HepG2 (cell line): Measurements from ENCODE around the gene TMEM225B. TPM values are rescaled to one million over a fixed set of nuclear protein-coding genes. Genes with fewer than 3 reads are reported as not detected.

Experiments used
- ATM ChIP-seq: fragments of 450-650 bp; IDR thresholded peaks from 2 replicates; pipeline ENCODE4 v1.7.1; 2017; ENCODE audit warnings: mild to moderate bottlenecking, borderline replicate concordance
- BCL6 ChIP-seq: IDR thresholded peaks from 2 replicates; pipeline ENCODE4 v1.6.1; 2016; ENCODE audit warnings: missing genetic modification reagents, missing compliant biosample characterization
- EHMT2 ChIP-seq: fragments of 200-600 bp; sonication (generic); IDR thresholded peaks from 2 replicates; pipeline ENCODE4 v1.7.0; 2017; ENCODE audit warnings: antibody characterized with exemption, low read depth, low read length, borderline replicate concordance
- GPN1 ChIP-seq: sonication (generic); formaldehyde crosslinking; IDR thresholded peaks from 2 replicates; pipeline ENCODE4 v1.5.1; 2020; ENCODE audit warnings: missing genetic modification reagents, borderline replicate concordance
- HES4 ChIP-seq: sonication (generic); formaldehyde crosslinking; IDR thresholded peaks from 2 replicates; pipeline ENCODE4 v1.9.0; 2021; ENCODE audit warnings: mild to moderate bottlenecking, missing genetic modification reagents, borderline replicate concordance
- IRX3 ChIP-seq: sonication (generic); formaldehyde crosslinking; IDR thresholded peaks from 2 replicates; pipeline ENCODE4 v1.8.1; 2023; ENCODE audit warnings: mild to moderate bottlenecking, low read depth, missing genetic modification reagents, borderline replicate concordance
- PHF20 ChIP-seq: sonication (generic); formaldehyde crosslinking; IDR thresholded peaks from 2 replicates; pipeline ENCODE4 v1.5.0; 2020; ENCODE audit warnings: mild to moderate bottlenecking, missing genetic modification reagents
- PHF5A ChIP-seq: IDR thresholded peaks from one replicate; pipeline ENCODE4 v1.6.1; 2018; ENCODE audit warnings: low read depth, missing genetic modification reagents; ENCODE audit not compliant: unreplicated experiment
- RNF2 ChIP-seq: fragments of 450-650 bp; conservative IDR thresholded peaks from 2 replicates; pipeline ENCODE4 v1.6.1; 2016; ENCODE audit warnings: low read depth
- SRSF4 ChIP-seq: fragments of 200-400 bp; formaldehyde crosslinking; IDR thresholded peaks from one replicate; pipeline ENCODE4 v1.6.1; 2018; ENCODE audit warnings: mild to moderate bottlenecking, low read depth, low read length, moderate library complexity; ENCODE audit not compliant: poor library complexity, severe bottlenecking
- TOPORS ChIP-seq: sonication (generic); formaldehyde crosslinking; IDR thresholded peaks from 2 replicates; pipeline ENCODE4 v1.8.0; 2023; ENCODE audit warnings: mild to moderate bottlenecking, missing genetic modification reagents
- YEATS2 ChIP-seq: sonication (generic); formaldehyde crosslinking; IDR thresholded peaks from 2 replicates; pipeline ENCODE4 v1.4.0; 2020; ENCODE audit warnings: missing genetic modification reagents, borderline replicate concordance
- ZFP62 ChIP-seq: sonication (generic); formaldehyde crosslinking; IDR thresholded peaks from 2 replicates; pipeline ENCODE4 v1.4.0; 2020; ENCODE audit warnings: missing genetic modification reagents
- ZNF264 ChIP-seq: sonication (generic); formaldehyde crosslinking; IDR thresholded peaks from 2 replicates; pipeline ENCODE4 v1.4.0; 2020; ENCODE audit warnings: missing genetic modification reagents
- ZNF777 ChIP-seq: sonication (generic); formaldehyde crosslinking; IDR thresholded peaks from 2 replicates; pipeline ENCODE4 v1.4.0; 2020; ENCODE audit warnings: missing genetic modification reagents
- ZNF816 ChIP-seq: sonication (generic); formaldehyde crosslinking; IDR thresholded peaks from 2 replicates; pipeline ENCODE4 v1.8.0; 2022; ENCODE audit warnings: missing genetic modification reagents, mild to moderate bottlenecking, borderline replicate concordance
- ZNF841 ChIP-seq: sonication (generic); formaldehyde crosslinking; IDR thresholded peaks from 2 replicates; pipeline ENCODE4 v1.8.1; 2023; ENCODE audit warnings: missing genetic modification reagents, borderline replicate concordance
- ZNF883 ChIP-seq: sonication (generic); formaldehyde crosslinking; IDR thresholded peaks from 2 replicates; pipeline ENCODE4 v1.5.1; 2020; ENCODE audit warnings: mild to moderate bottlenecking, missing genetic modification reagents; ENCODE audit errors: not compliant biosample characterization
- polyA plus RNA-seq, 8 experiments: library from polyadenylated mRNA; depleted of rRNA in 3 of 8; stranded (reverse) in 7 of 8; unstranded in 1 of 8; fragments of >200 nt; fragmentation: Illumina TruSeq in 4 of 8; extraction: Trizol in 4 of 8; gene quantifications; 2 replicates each; pipeline versions ENCODE4 v1.2.1 to v1.2.3, GENCODE V29; 2011 to 2016; ENCODE audit warnings: low read depth in 4 of 8, missing spikeins in 1 of 8, mixed read lengths in 1 of 8; ENCODE audit not compliant: insufficient read depth in 1 of 8
- total RNA-seq, 5 experiments: library from RNA; depleted of rRNA; stranded (reverse); fragments of >200 nt; fragmentation: Illumina TruSeq; extraction: Trizol; gene quantifications; 2 replicates each; pipeline ENCODE4 v1.2.3, GENCODE V29; 2016; ENCODE audit warnings: low read depth in 1 of 5
- TF ChIP-seq, protein P1 (sequence below): sonication (generic); formaldehyde crosslinking; IDR thresholded peaks from 2 replicates; pipeline ENCODE4 v1.4.0; 2020; ENCODE audit warnings: missing genetic modification reagents
- TF ChIP-seq, protein P2 (sequence below): sonication (generic); formaldehyde crosslinking; IDR thresholded peaks from 2 replicates; pipeline ENCODE4 v1.8.1; 2023; ENCODE audit warnings: mild to moderate bottlenecking, missing genetic modification reagents, borderline replicate concordance
- TF ChIP-seq, protein P3 (sequence below): sonication (generic); formaldehyde crosslinking; IDR thresholded peaks from 2 replicates; pipeline ENCODE4 v1.4.0; 2020; ENCODE audit warnings: mild to moderate bottlenecking, low read depth, missing genetic modification reagents
- TF ChIP-seq, protein P4 (sequence below): sonication (generic); formaldehyde crosslinking; IDR thresholded peaks from 2 replicates; pipeline ENCODE4 v1.4.0; 2020; ENCODE audit warnings: missing genetic modification reagents, mild to moderate bottlenecking, borderline replicate concordance

TMEM225B gene
- total and polyA plus RNA-seq, 2 of the 13 experiments (the other 11 are each of a cell fraction or from before 2014, with no cell fraction given): 0.78 to 0.95 TPM

DNA sequence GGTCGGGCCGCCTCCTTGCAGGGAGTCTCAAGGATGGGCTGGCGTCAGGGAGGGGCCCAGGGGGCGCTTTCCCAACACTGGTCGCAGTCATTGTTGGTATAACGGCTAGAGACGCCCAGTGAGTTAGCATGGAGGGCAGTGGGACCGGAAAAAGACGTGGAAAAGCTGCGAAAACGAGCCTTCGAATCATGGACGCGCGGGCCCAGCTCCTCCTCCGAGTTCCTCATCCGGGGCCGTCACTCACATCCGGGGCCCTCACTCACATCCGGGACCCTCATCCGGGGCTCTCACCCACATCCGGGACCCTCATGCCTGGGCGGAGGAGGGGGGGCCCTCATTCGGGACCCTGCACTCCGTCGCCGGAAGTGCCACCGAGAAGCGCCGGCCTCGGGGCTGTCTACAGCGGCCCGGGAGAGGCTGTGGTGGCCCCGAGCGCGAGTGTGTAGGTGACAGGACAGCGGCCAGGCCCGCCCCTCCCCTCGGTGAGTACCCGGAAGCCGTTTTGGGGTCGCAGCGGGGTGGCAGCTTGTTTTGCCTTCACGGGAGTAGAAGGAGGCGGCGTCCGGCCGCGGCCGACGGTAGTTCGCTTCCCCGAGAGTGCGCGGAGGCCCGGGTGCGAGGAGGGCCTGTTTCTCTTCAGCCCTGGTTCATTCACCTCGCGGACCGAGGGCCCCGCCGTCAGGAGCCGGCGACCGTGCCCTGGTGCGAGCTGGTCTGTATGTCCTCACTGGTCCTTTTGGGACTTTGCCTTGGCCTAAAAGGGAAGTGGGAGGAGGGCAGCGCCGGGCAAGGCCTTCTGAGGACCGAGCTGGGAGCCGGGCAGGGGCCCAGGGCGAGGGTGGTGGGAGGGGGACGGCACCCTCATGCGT is 39.5 kb upstream of the TMEM225B start, which contains the start of gene ZNF655 (continued):
- TF ChIP-seq ATM (no peak), BCL6 (CRISPR knock-in tag) (no peak), YEATS2 (CRISPR knock-in tag) (peak; percentile 100), GPN1 (no peak), ZFP62 (CRISPR knock-in tag) (no peak), EHMT2 (no peak), ZNF883 (CRISPR knock-in tag) (no peak), SRSF4 (no peak), PHF20 (CRISPR knock-in tag) (peak; percentile 88), PHF5A (CRISPR knock-in tag) (no peak), HES4 (CRISPR knock-in tag) (peak; percentile 22; the same call in 1 of the 2 replicates), ZNF264 (CRISPR knock-in tag) (no peak), ZNF816 (CRISPR knock-in tag) (peak; percentile 91; the same call in 1 of the 2 replicates), ZNF777 (CRISPR knock-in tag) (peak; percentile 77), TOPORS (CRISPR knock-in tag) (peak; percentile 84; the same call in 1 of the 2 replicates), RNF2 (no peak), IRX3 (CRISPR knock-in tag) (0 out of 2 replicates have a peak, but pooled peaks have one; percentile 32), ZNF841 (CRISPR knock-in tag) (no peak)
- TF ChIP-seq, protein P1, sequence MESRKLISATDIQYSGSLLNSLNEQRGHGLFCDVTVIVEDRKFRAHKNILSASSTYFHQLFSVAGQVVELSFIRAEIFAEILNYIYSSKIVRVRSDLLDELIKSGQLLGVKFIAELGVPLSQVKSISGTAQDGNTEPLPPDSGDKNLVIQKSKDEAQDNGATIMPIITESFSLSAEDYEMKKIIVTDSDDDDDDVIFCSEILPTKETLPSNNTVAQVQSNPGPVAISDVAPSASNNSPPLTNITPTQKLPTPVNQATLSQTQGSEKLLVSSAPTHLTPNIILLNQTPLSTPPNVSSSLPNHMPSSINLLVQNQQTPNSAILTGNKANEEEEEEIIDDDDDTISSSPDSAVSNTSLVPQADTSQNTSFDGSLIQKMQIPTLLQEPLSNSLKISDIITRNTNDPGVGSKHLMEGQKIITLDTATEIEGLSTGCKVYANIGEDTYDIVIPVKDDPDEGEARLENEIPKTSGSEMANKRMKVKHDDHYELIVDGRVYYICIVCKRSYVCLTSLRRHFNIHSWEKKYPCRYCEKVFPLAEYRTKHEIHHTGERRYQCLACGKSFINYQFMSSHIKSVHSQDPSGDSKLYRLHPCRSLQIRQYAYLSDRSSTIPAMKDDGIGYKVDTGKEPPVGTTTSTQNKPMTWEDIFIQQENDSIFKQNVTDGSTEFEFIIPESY (CRISPR knock-in tag): no peak
- TF ChIP-seq, protein P2, sequence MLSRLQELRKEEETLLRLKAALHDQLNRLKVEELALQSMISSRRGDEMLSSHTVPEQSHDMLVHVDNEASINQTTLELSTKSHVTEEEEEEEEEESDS (CRISPR knock-in tag): peak; percentile 81; the same call in 1 of the 2 replicates
- TF ChIP-seq, protein P3, sequence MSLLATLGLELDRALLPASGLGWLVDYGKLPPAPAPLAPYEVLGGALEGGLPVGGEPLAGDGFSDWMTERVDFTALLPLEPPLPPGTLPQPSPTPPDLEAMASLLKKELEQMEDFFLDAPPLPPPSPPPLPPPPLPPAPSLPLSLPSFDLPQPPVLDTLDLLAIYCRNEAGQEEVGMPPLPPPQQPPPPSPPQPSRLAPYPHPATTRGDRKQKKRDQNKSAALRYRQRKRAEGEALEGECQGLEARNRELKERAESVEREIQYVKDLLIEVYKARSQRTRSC (CRISPR knock-in tag): peak; percentile 66; the same call in 1 of the 2 replicates
- TF ChIP-seq, protein P4, sequence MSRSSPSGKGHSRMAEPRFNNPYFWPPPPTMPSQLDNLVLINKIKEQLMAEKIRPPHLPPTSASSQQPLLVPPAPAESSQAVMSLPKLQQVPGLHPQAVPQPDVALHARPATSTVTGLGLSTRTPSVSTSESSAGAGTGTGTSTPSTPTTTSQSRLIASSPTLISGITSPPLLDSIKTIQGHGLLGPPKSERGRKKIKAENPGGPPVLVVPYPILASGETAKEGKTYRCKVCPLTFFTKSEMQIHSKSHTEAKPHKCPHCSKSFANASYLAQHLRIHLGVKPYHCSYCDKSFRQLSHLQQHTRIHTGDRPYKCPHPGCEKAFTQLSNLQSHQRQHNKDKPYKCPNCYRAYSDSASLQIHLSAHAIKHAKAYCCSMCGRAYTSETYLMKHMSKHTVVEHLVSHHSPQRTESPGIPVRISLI (CRISPR knock-in tag): no peak
